ENCODE results near the gene NUDCD2. TPM values are rescaled to one million over a fixed set of nuclear protein-coding genes. Genes with fewer than 3 reads are reported as not detected.

The NUDCD2 gene
- total and polyA plus RNA-seq, 4 donors = 3.8 to 25.0 (median 11.6) TPM

DNA sequence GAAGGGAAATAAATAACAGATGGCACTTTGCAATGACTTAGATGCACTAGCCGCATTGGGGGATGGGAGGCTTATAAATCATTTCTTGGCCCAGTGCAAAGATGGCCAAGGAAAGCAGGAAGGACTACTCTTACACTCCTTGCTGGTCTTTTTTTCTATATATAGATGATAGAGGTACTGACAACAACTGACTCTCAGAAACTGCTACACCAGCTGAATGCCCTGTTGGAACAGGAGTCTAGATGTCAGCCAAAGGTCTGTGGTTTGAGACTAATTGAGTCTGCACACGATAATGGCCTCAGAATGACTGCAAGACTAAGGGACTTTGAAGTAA, 20.8 kb downstream of the NUDCD2 start:
- TF ChIP-seq, protein P1, sequence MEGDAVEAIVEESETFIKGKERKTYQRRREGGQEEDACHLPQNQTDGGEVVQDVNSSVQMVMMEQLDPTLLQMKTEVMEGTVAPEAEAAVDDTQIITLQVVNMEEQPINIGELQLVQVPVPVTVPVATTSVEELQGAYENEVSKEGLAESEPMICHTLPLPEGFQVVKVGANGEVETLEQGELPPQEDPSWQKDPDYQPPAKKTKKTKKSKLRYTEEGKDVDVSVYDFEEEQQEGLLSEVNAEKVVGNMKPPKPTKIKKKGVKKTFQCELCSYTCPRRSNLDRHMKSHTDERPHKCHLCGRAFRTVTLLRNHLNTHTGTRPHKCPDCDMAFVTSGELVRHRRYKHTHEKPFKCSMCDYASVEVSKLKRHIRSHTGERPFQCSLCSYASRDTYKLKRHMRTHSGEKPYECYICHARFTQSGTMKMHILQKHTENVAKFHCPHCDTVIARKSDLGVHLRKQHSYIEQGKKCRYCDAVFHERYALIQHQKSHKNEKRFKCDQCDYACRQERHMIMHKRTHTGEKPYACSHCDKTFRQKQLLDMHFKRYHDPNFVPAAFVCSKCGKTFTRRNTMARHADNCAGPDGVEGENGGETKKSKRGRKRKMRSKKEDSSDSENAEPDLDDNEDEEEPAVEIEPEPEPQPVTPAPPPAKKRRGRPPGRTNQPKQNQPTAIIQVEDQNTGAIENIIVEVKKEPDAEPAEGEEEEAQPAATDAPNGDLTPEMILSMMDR (IDR thresholded peaks at IDR 0.05; ENCODE audit: control extremely low read depth, extremely low read depth) = no peak
- ATAC-seq (ENCODE audit: insufficient read depth, low FRiP score) (no peak), DNase-seq (peak in 1 of 3 donors; percentile 35)
- Histone ChIP-seq H3K27me3 (ENCODE audit: control insufficient read depth in 3 of 3, insufficient read depth in 3 of 3, low read length in 2 of 3) (no peaks in the 10 kb centered on the region), H3K9ac (ENCODE audit: insufficient read depth in 1 of 2, low read length in 2 of 2) (no peak overlapping the region), H3K27ac (ENCODE audit: low read depth in 1 of 2, low read length in 1 of 2) (no peak overlapping the region), H3K36me3 (ENCODE audit: control insufficient read depth in 4 of 4, insufficient read depth in 4 of 4, low read length in 4 of 4) (peaks cover 0 to 33% (median 8%) of the 10 kb centered on the region in 4 donors), H3K4me3 (no peak overlapping the region), H3K4me1 (ENCODE audit: control insufficient read depth in 5 of 5, insufficient read depth in 5 of 5, low read length in 5 of 5) (peaks cover 0 to 18% (median 12%) of the 10 kb centered on the region in 5 donors), H3K9me3 (ENCODE audit: control insufficient read depth in 4 of 4, insufficient read depth in 3 of 4, low read length in 3 of 4) (no peaks in the 10 kb centered on the region)
- WGBS, 2 donors = 50 to 59% methylated on average over 2 of the region's 2 CpGs

DNA sequence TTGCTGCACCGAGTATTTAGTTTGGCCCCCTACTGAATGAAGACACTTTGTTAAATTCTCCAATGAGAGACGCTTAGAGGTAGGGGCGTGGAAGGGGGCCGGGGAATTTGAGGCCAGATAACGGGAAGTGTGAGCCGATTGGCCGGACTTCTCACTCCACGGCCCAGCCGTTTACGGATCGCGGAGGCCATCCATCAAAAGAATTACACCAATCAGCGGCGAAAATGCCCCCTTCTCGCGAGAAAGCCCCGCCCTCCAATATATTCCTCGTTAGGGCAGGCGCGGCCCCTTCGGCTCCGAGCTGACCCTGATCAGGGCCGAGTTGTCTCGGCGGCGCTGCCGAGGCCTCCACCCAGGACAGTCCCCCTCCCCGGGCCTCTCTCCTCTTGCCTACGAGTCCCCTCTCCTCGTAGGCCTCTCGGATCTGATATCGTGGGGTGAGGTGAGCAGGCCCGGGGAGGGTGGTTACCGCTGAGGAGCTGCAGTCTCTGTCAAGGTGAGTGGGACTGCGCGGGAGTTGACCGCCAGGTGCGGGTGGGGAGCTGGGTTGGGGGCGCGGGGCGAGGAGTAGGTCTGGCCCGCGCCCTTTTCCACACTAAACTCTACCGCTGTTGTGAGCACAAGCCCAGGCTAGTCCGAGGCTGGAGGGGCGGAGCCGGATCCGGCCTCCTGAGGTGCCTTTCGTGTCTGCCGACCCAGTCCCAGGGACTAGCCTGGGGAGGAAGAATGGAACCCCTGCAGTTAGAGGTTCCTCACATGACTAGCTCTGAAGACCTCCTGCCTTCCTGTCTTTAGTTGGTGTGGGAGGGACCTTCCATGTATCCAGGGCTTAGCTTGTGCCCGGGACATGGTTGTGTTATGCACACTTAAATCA, 22.4 kb downstream of the NUDCD2 start, which contains the start of gene CCNG1:
Gene CCNG1, plus strand, starts transcription at position 287 of the 874 bp plus-strand sequence. CDS start 1,662 bp downstream, outside the sequence.
- WGBS, 2 donors = 0% methylated on average over 49 to 51 of the region's 51 CpGs
- peak within 1 kb of the TSS; percentile 77 to 86 for H3K27ac ChIP-seq (ENCODE audit: low read depth in 1 of 2, low read length in 1 of 2)
- peak; percentile 96 to 98 (median 98) for DNase-seq
- TF ChIP-seq, protein P1 (IDR thresholded peaks at IDR 0.05; ENCODE audit: control extremely low read depth, extremely low read depth) = no peak
- peak within 1 kb of the TSS; percentile 85 to 91 for H3K9ac ChIP-seq (ENCODE audit: insufficient read depth in 1 of 2, low read length in 2 of 2)
- no peaks in the 10 kb centered on the region for H3K27me3 ChIP-seq (ENCODE audit: control insufficient read depth in 3 of 3, insufficient read depth in 3 of 3, low read length in 2 of 3)
- H3K36me3 ChIP-seq (ENCODE audit: control insufficient read depth in 4 of 4, insufficient read depth in 4 of 4, low read length in 4 of 4) = peaks cover 0 to 21% (median 5%) of the 10 kb centered on the region in 4 donors
- peak within 1 kb of the TSS; percentile 77 for H3K4me3 ChIP-seq
- no peaks in the 10 kb centered on the region for H3K9me3 ChIP-seq (ENCODE audit: control insufficient read depth in 4 of 4, insufficient read depth in 3 of 4, low read length in 3 of 4)
- H3K4me1 ChIP-seq (ENCODE audit: control insufficient read depth in 5 of 5, insufficient read depth in 5 of 5, low read length in 5 of 5) = peaks cover 0 to 19% (median 12%) of the 10 kb centered on the region in 5 donors
- peak; percentile 97 for ATAC-seq (ENCODE audit: insufficient read depth, low FRiP score)

DNA sequence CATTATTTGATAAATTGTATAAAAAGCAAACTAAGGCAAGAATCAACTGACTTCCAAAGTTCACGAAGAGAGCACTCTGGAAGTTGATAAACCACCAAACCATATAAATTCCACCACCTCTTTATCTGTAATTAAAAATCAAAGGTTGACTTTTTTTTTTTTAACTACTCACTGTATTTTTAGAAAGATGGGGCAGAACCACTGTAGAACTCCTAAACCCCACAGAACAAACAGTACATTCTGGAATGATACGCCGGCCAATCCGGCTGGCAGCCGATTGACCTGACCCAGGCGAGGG, 22.9 kb downstream of the NUDCD2 start:
- ATAC-seq (ENCODE audit: insufficient read depth, low FRiP score) (no peak), DNase-seq (no peak)
- H3K9ac ChIP-seq (ENCODE audit: insufficient read depth in 1 of 2, low read length in 2 of 2) = no peak overlapping the region
- 2 to 3% methylated on average over 6 of the region's 6 CpGs for whole genome bisulfite sequencing, 2 donors
- H3K36me3 ChIP-seq (ENCODE audit: control insufficient read depth in 4 of 4, insufficient read depth in 4 of 4, low read length in 4 of 4) = peaks cover 0 to 16% (median 2%) of the 10 kb centered on the region in 4 donors
- H3K4me3 ChIP-seq = peak overlapping the region; percentile 27
- no peaks in the 10 kb centered on the region for H3K27me3 ChIP-seq (ENCODE audit: control insufficient read depth in 3 of 3, insufficient read depth in 3 of 3, low read length in 2 of 3)
- TF ChIP-seq, protein P1 (IDR thresholded peaks at IDR 0.05; ENCODE audit: control extremely low read depth, extremely low read depth) = no peak
- H3K4me1 ChIP-seq (ENCODE audit: control insufficient read depth in 5 of 5, insufficient read depth in 5 of 5, low read length in 5 of 5) = peaks cover 0 to 19% (median 12%) of the 10 kb centered on the region in 5 donors
- H3K27ac ChIP-seq (ENCODE audit: low read depth in 1 of 2, low read length in 1 of 2) = peak overlapping the region; percentile 28 to 57
- no peaks in the 10 kb centered on the region for H3K9me3 ChIP-seq (ENCODE audit: control insufficient read depth in 4 of 4, insufficient read depth in 3 of 4, low read length in 3 of 4)

All from lung (tissue), 12 donors.